Endothelial cell of umbilical vein (primary cell): ENCODE data around the gene ACER1. TPM values are rescaled to one million over a fixed set of nuclear protein-coding genes. Genes with fewer than 3 reads are reported as not detected.

Experiments used
- Bru-seq: library from RNA; stranded (reverse); fragments of 400-500 nt; gene quantifications from one replicate; lab custom pipeline; 2021; lab: Mats Ljungman, UMichigan
- BruChase-seq, 2 experiments: library from RNA; stranded (reverse); fragments of 400-500 nt; gene quantifications; one replicate each; lab custom pipeline; 2021; lab: Mats Ljungman, UMichigan
- BruUV-seq: library from RNA; stranded (reverse); fragments of 400-500 nt; replicated peaks from 2 replicates; lab custom pipeline; 2021; lab: Mats Ljungman, UMichigan
- CTCF ChIA-PET: fragments of 300-600, 350-600 bp; sonication (Branson Sonifier 250); formaldehyde crosslinking; loops from one replicate; lab custom pipeline; 2021; ENCODE audit warnings: antibody characterized with exemption, inconsistent platforms; lab: Charles Lee
- POLR2A ChIA-PET: fragments of 300-600, 350-600 bp; sonication (Branson Sonifier 250); formaldehyde crosslinking; loops from one replicate; lab custom pipeline; 2021; ENCODE audit warnings: antibody characterized with exemption, inconsistent platforms; lab: Charles Lee
- DNase-seq: peaks from one replicate; pipeline ENCODE4 v3.0.0-alpha.2; 2011; ENCODE audit warnings: low read depth, low spot score
- FAIRE-seq: peaks from 2 replicates; lab custom pipeline; 2011; peaks lifted over from hg19 to GRCh38; lab: Jason Lieb, UNC
- H2AFZ ChIP-seq: 2 replicates; pipeline ENCODE4 v1.6.0; 2012; ENCODE audit warnings: low read depth, low read length, control low read depth, inconsistent platforms
- H3K27ac ChIP-seq: 2 replicates; pipeline ENCODE4 v1.5.1; 2011; ENCODE audit warnings: low read depth, mild to moderate bottlenecking, control low read depth, low read length, moderate library complexity; ENCODE audit not compliant: insufficient read depth
- H3K27me3 ChIP-seq, 2 experiments: 2 replicates each; pipeline versions ENCODE4 v1.6.0 to v1.6.1; 2011; ENCODE audit warnings: low read length in 2 of 2, mixed read lengths in 1 of 2; ENCODE audit not compliant: control insufficient read depth in 2 of 2, insufficient read depth in 2 of 2
- H3K36me3 ChIP-seq, 2 experiments: 2 replicates in 1 of 2; 3 replicates in 1 of 2; pipeline ENCODE4 v1.5.1; 2011; ENCODE audit warnings: low read length in 2 of 2, mild to moderate bottlenecking in 1 of 2, moderate library complexity in 1 of 2; ENCODE audit not compliant: control insufficient read depth in 2 of 2, insufficient read depth in 2 of 2; ENCODE audit errors: extremely low read depth in 1 of 2
- H3K4me1 ChIP-seq: 3 replicates; pipeline ENCODE4 v1.5.1; 2011; ENCODE audit warnings: mild to moderate bottlenecking, low read length; ENCODE audit not compliant: control insufficient read depth, insufficient read depth; ENCODE audit errors: extremely low read depth
- H3K4me2 ChIP-seq: 2 replicates; pipeline ENCODE4 v1.6.1; 2011; ENCODE audit warnings: low read length, control low read depth, mixed read lengths; ENCODE audit not compliant: insufficient read depth
- H3K4me3 ChIP-seq, 3 experiments: fragments of 200-600 bp in 1 of 3; sonication (generic), shearing (Covaris generic) in 1 of 3; replicated peaks in 1 of 3; 2 replicates each; pipeline ENCODE4 v1.5.1; 2011 to 2016; ENCODE audit warnings: control low read depth in 3 of 3, low read length in 3 of 3, mild to moderate bottlenecking in 2 of 3, inconsistent platforms in 1 of 3, low read depth in 1 of 3, moderate library complexity in 1 of 3; ENCODE audit not compliant: insufficient read depth in 1 of 3
- H3K79me2 ChIP-seq: 2 replicates; pipeline ENCODE4 v1.6.0; 2012; ENCODE audit warnings: low read length, inconsistent platforms; ENCODE audit not compliant: control insufficient read depth, insufficient read depth
- H3K9ac ChIP-seq: replicated peaks from 2 replicates; pipeline ENCODE3; 2011; ENCODE audit warnings: low read length, control low read depth; ENCODE audit not compliant: insufficient read depth; ENCODE audit errors: extremely low read depth
- H3K9me1 ChIP-seq: replicated peaks from 3 replicates; pipeline ENCODE4 v1.6.0; 2011; ENCODE audit warnings: mild to moderate bottlenecking, low read length; ENCODE audit not compliant: control insufficient read depth, insufficient read depth; ENCODE audit errors: extremely low read depth
- H3K9me3 ChIP-seq: replicated peaks from 2 replicates; pipeline ENCODE4 v1.5.1; 2012; ENCODE audit warnings: low read length, inconsistent platforms; ENCODE audit not compliant: control insufficient read depth, insufficient read depth
- H4K20me1 ChIP-seq: replicated peaks from 2 replicates; pipeline ENCODE3; 2011; ENCODE audit warnings: mild to moderate bottlenecking, low read length; ENCODE audit not compliant: control insufficient read depth, insufficient read depth; ENCODE audit errors: extremely low read depth
- EZH2 ChIP-seq: IDR thresholded peaks from 2 replicates; pipeline ENCODE4 v1.6.1; 2012; ENCODE audit warnings: borderline replicate concordance, low read depth, mild to moderate bottlenecking, moderate library complexity, low read length, inconsistent platforms; ENCODE audit not compliant: severe bottlenecking
- FOS ChIP-seq: IDR thresholded peaks from 2 replicates; pipeline ENCODE4 v1.6.1; 2011; ENCODE audit warnings: mild to moderate bottlenecking, low read length, moderate library complexity, borderline replicate concordance; ENCODE audit not compliant: insufficient read depth
- GATA2 ChIP-seq: IDR thresholded peaks from 2 replicates; pipeline ENCODE4 v1.7.0; 2011; ENCODE audit warnings: low read depth, mild to moderate bottlenecking, moderate library complexity, mixed read lengths, low read length; ENCODE audit not compliant: insufficient read length, insufficient read depth
- JUN ChIP-seq: IDR thresholded peaks from 2 replicates; pipeline ENCODE4 v1.6.1; 2011; ENCODE audit warnings: borderline replicate concordance, low read depth; ENCODE audit not compliant: insufficient read length, insufficient read depth
- MYC ChIP-seq: IDR thresholded peaks from one replicate; pipeline ENCODE4 v1.6.1; 2011; ENCODE audit warnings: mild to moderate bottlenecking, low read depth, low read length
- POLR2A ChIP-seq: IDR thresholded peaks from 2 replicates; pipeline ENCODE4 v1.6.1; 2012; ENCODE audit warnings: low read depth, mild to moderate bottlenecking, control low read depth, low read length
- dilution Hi-C: fragments of 300-500 bp; cut with MboI; formaldehyde crosslinking; loops from one replicate; pipeline ENCODE4 v1.15.0; 2019; ENCODE audit warnings: low sequenced_read_pairs; ENCODE audit not compliant: extremely low pct_ligation_motif_present
- intact Hi-C: fragments of 100-400 bp; cut with micrococcal nuclease; formaldehyde crosslinking; loops from one replicate; pipeline ENCODE4 v1.10.0; 2022
- long read RNA-seq: library from polyadenylated mRNA; stranded (forward); transcript quantifications from one replicate; pipeline ENCODE4 v2.0.0, GENCODE V29; 2021
- polyA minus RNA-seq, 3 experiments: library from RNA; depleted of rRNA, polyadenylated mRNA; stranded (reverse); fragments of >200 nt; gene quantifications; 1 replicate in 1 of 3; 2 replicates in 2 of 3; pipeline ENCODE4 v1.2.3, GENCODE V29; 2011
- polyA plus RNA-seq, 4 experiments: library from polyadenylated mRNA; depleted of rRNA in 3 of 4; stranded (reverse) in 3 of 4; unstranded in 1 of 4; fragments of >200 nt; gene quantifications; 2 replicates each; pipeline versions ENCODE4 v1.2.1 to v1.2.3, GENCODE V29; 2011 to 2012; ENCODE audit warnings: missing spikeins in 1 of 4
- total RNA-seq: library from RNA; stranded (reverse); gene quantifications from 2 replicates; pipeline ENCODE4 v1.2.3, GENCODE V29; 2021
- TF ChIP-seq, protein P1 (sequence below), 2 donors: IDR thresholded peaks; 1 replicate in 1 of 2; 2 replicates in 1 of 2; pipeline ENCODE4 v1.5.1; 2011; ENCODE audit warnings: low read length in 2 of 2, mild to moderate bottlenecking in 2 of 2, moderate library complexity in 2 of 2, control low read depth in 1 of 2, inconsistent platforms in 1 of 2, low read depth in 1 of 2; ENCODE audit not compliant: insufficient read depth in 1 of 2; ENCODE audit errors: extremely low read depth in 1 of 2

ACER1 gene
- total RNA-seq: not detected in 2 replicates
- polyA plus RNA-seq: 0.04 TPM in 1 of 2 replicates, not detected in the other
- 0.05 TPM in 1 of 2 replicates, not detected in the other for polyA plus RNA-seq (2011; cell fraction: cytosol; rRNA removed)
- not detected in 2 replicates for polyA plus RNA-seq (2011; cell fraction: nucleus; rRNA removed)
- not detected in 2 replicates for polyA plus RNA-seq (2012)
- polyA minus RNA-seq: 0.51 TPM in 1 of 2 replicates, not detected in the other
- not detected for polyA minus RNA-seq (2011; cell fraction: cytosol; rRNA and poly(A)+ RNA removed)
- polyA minus RNA-seq (2011; cell fraction: nucleus; rRNA and poly(A)+ RNA removed): not detected in 2 replicates
- not detected for Bru-seq, nascent RNA
- BruChase-seq, experiment 1, labeled RNA remaining after a 6-hour chase: percentile 9 among the genes with signal in this experiment
- percentile 4 among the genes with signal in this experiment for BruChase-seq, experiment 2, labeled RNA remaining after a 2-hour chase
- long read RNA-seq: 0 reads

GRCh38 chr19:6333439-6333838 is at the start of gene ACER1:
Gene ACER1, minus strand, starts transcription at chr19:6333612. Its CDS starts 61 bp downstream, at chr19:6333551.
- no peaks in the 10 kb centered on the region for H3K4me1 ChIP-seq

GRCh38 chr19:6383188-6383587 is 49.8 kb upstream of the ACER1 start:
- CTCF ChIA-PET: no interaction called here
- intact Hi-C loops: no loop called here
- TF ChIP-seq, protein P1, sequence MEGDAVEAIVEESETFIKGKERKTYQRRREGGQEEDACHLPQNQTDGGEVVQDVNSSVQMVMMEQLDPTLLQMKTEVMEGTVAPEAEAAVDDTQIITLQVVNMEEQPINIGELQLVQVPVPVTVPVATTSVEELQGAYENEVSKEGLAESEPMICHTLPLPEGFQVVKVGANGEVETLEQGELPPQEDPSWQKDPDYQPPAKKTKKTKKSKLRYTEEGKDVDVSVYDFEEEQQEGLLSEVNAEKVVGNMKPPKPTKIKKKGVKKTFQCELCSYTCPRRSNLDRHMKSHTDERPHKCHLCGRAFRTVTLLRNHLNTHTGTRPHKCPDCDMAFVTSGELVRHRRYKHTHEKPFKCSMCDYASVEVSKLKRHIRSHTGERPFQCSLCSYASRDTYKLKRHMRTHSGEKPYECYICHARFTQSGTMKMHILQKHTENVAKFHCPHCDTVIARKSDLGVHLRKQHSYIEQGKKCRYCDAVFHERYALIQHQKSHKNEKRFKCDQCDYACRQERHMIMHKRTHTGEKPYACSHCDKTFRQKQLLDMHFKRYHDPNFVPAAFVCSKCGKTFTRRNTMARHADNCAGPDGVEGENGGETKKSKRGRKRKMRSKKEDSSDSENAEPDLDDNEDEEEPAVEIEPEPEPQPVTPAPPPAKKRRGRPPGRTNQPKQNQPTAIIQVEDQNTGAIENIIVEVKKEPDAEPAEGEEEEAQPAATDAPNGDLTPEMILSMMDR (IDR thresholded peaks at IDR 0.05; ENCODE audit: extremely low read depth in 1 of 2, insufficient read depth in 1 of 2, low read depth in 1 of 2, low read length in 2 of 2): no peak
- TF ChIP-seq MYC (no peak), FOS (no peak), EZH2 (no peak), JUN (no peak), GATA2 (no peak), POLR2A (no peak)
- BruUV-seq: no TSS peak
- DNase-seq (no peak), FAIRE-seq (no peak)
- H2AFZ ChIP-seq: no peak overlapping the region
- no peaks in the 10 kb centered on the region for H3K9me3 ChIP-seq
- no peak overlapping the region for H3K27ac ChIP-seq
- POLR2A ChIA-PET: interaction anchor here (0.6 kb wide), 1 partner anchor 1236 kb away, joined by 5 read pairs; no protein-coding TSS in a partner anchor
- H3K4me2 ChIP-seq: no peak overlapping the region
- H3K9me1 ChIP-seq: no peaks in the 10 kb centered on the region
- no peaks in the 10 kb centered on the region for H3K27me3 ChIP-seq
- no peaks in the 10 kb centered on the region for H3K4me1 ChIP-seq
- no peaks in the 10 kb centered on the region for H3K79me2 ChIP-seq
- no peak overlapping the region for H3K9ac ChIP-seq
- peaks cover 15 to 56% of the 10 kb centered on the region in 2 experiments for H3K36me3 ChIP-seq
- dilution Hi-C loops: no loop called here
- no peaks in the 10 kb centered on the region for H4K20me1 ChIP-seq
- H3K4me3 ChIP-seq: no peak overlapping the region

More at GRCh38 chr19:6333439-6333838, at the start of gene ACER1:
- BruUV-seq: no TSS peak
- no peak within 1 kb of the TSS for H3K4me3 ChIP-seq
- DNase-seq (no peak), FAIRE-seq (no peak)
- no peaks in the 10 kb centered on the region for H3K9me1 ChIP-seq
- dilution Hi-C loops (no loop called here), intact Hi-C loops (no loop called here)
- H3K9me3 ChIP-seq: no peaks in the 10 kb centered on the region
- ChIA-PET POLR2A (no interaction called here), CTCF (interaction anchor here (1.5 kb wide), 1 partner anchor 207 kb away, joined by 6 read pairs; no protein-coding TSS in a partner anchor)
- peaks cover 0 to 2% of the 10 kb centered on the region in 2 experiments for H3K27me3 ChIP-seq
- H4K20me1 ChIP-seq: no peaks in the 10 kb centered on the region
- no peak within 1 kb of the TSS for H3K4me2 ChIP-seq
- H3K27ac ChIP-seq: no peak within 1 kb of the TSS
- no peak within 1 kb of the TSS for H2AFZ ChIP-seq
- H3K36me3 ChIP-seq: no peaks in the 10 kb centered on the region
- TF ChIP-seq FOS: no peak
- no peak within 1 kb of the TSS for H3K9ac ChIP-seq
- no peaks in the 10 kb centered on the region for H3K79me2 ChIP-seq
